ENCODE data around the gene WIPI1.

DNA sequence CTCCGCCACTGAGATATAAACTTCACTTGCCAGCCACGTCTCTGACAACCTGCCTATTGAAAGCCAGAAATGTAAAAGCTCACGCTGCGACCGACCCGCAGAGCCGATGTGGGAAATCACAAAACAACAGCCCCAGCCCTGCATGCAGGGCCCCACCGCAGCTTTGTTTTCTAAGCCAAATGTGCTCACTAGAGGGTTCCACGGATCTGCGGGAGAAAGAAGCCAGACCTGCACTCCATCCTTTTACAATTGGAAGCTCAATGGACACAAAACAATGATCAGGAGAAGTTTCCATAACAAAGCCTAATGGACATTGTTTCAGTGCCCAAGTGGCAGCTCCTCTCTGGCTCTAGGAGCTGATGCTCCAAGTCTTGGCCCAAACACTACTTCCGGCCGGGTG, 33.1 kb downstream of the WIPI1 start:
- TF ChIP-seq, protein P1, sequence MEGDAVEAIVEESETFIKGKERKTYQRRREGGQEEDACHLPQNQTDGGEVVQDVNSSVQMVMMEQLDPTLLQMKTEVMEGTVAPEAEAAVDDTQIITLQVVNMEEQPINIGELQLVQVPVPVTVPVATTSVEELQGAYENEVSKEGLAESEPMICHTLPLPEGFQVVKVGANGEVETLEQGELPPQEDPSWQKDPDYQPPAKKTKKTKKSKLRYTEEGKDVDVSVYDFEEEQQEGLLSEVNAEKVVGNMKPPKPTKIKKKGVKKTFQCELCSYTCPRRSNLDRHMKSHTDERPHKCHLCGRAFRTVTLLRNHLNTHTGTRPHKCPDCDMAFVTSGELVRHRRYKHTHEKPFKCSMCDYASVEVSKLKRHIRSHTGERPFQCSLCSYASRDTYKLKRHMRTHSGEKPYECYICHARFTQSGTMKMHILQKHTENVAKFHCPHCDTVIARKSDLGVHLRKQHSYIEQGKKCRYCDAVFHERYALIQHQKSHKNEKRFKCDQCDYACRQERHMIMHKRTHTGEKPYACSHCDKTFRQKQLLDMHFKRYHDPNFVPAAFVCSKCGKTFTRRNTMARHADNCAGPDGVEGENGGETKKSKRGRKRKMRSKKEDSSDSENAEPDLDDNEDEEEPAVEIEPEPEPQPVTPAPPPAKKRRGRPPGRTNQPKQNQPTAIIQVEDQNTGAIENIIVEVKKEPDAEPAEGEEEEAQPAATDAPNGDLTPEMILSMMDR (IDR thresholded peaks at IDR 0.05), result no peak
- TF ChIP-seq ELF4 (CRISPR knock-in tag; IDR thresholded peaks at IDR 0.05; ENCODE audit: low read depth) (no peak), NFATC4 (CRISPR knock-in tag; IDR thresholded peaks at IDR 0.05) (no peak), TEAD1 (CRISPR knock-in tag; IDR thresholded peaks at IDR 0.05) (no peak), CREB1 (CRISPR knock-in tag; IDR thresholded peaks at IDR 0.05) (no peak), ZBTB21 (CRISPR knock-in tag; IDR thresholded peaks at IDR 0.05; ENCODE audit: borderline replicate concordance) (no peak), JUN (CRISPR knock-in tag; IDR thresholded peaks at IDR 0.05) (no peak), MXD4 (CRISPR knock-in tag; IDR thresholded peaks at IDR 0.05; ENCODE audit: borderline replicate concordance) (no peak)
- TF ChIP-seq, protein P2, sequence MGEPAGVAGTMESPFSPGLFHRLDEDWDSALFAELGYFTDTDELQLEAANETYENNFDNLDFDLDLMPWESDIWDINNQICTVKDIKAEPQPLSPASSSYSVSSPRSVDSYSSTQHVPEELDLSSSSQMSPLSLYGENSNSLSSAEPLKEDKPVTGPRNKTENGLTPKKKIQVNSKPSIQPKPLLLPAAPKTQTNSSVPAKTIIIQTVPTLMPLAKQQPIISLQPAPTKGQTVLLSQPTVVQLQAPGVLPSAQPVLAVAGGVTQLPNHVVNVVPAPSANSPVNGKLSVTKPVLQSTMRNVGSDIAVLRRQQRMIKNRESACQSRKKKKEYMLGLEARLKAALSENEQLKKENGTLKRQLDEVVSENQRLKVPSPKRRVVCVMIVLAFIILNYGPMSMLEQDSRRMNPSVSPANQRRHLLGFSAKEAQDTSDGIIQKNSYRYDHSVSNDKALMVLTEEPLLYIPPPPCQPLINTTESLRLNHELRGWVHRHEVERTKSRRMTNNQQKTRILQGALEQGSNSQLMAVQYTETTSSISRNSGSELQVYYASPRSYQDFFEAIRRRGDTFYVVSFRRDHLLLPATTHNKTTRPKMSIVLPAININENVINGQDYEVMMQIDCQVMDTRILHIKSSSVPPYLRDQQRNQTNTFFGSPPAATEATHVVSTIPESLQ (CRISPR knock-in tag; IDR thresholded peaks at IDR 0.05), result no peak
- TF ChIP-seq, protein P3, sequence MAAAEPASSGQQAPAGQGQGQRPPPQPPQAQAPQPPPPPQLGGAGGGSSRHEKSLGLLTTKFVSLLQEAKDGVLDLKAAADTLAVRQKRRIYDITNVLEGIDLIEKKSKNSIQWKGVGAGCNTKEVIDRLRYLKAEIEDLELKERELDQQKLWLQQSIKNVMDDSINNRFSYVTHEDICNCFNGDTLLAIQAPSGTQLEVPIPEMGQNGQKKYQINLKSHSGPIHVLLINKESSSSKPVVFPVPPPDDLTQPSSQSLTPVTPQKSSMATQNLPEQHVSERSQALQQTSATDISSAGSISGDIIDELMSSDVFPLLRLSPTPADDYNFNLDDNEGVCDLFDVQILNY (CRISPR knock-in tag; IDR thresholded peaks at IDR 0.05), result no peak
- TF ChIP-seq, protein P4, sequence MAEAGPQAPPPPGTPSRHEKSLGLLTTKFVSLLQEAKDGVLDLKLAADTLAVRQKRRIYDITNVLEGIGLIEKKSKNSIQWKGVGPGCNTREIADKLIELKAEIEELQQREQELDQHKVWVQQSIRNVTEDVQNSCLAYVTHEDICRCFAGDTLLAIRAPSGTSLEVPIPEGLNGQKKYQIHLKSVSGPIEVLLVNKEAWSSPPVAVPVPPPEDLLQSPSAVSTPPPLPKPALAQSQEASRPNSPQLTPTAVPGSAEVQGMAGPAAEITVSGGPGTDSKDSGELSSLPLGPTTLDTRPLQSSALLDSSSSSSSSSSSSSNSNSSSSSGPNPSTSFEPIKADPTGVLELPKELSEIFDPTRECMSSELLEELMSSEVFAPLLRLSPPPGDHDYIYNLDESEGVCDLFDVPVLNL (CRISPR knock-in tag; IDR thresholded peaks at IDR 0.05; ENCODE audit: borderline replicate concordance, low read depth), result no peak
- TF ChIP-seq, protein P5, sequence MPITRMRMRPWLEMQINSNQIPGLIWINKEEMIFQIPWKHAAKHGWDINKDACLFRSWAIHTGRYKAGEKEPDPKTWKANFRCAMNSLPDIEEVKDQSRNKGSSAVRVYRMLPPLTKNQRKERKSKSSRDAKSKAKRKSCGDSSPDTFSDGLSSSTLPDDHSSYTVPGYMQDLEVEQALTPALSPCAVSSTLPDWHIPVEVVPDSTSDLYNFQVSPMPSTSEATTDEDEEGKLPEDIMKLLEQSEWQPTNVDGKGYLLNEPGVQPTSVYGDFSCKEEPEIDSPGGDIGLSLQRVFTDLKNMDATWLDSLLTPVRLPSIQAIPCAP (CRISPR knock-in tag; IDR thresholded peaks at IDR 0.05), result no peak

Data from WTC11 (cell line).